Endothelial cell (in vitro differentiated cells): ENCODE data around the gene HACE1. TPM values are rescaled to one million over a fixed set of nuclear protein-coding genes. Genes with fewer than 3 reads are reported as not detected.
"Not testable (repeated sequence)": the region's sequence is repeated elsewhere in the genome, so short reads cannot be mapped to it uniquely, and the experiment has no call there.

Experiments
- DNase-seq: peaks from one replicate; pipeline ENCODE4 v3.0.0; 2021; ENCODE audit warnings: low spot score
- H3K27ac Mint-ChIP-seq: one replicate; pipeline ENCODE4 v1.8.0; 2021; ENCODE audit warnings: mixed read lengths, inconsistent platforms; ENCODE audit not compliant: unreplicated experiment
- H3K27me3 Mint-ChIP-seq: one replicate; pipeline ENCODE4 v1.8.0; 2021; ENCODE audit warnings: mild to moderate bottlenecking, moderate library complexity, mixed read lengths, inconsistent platforms; ENCODE audit not compliant: unreplicated experiment
- H3K36me3 Mint-ChIP-seq: one replicate; pipeline ENCODE4 v1.8.0; 2021; ENCODE audit warnings: mild to moderate bottlenecking, low read depth, mixed read lengths, inconsistent platforms; ENCODE audit not compliant: unreplicated experiment
- H3K4me1 Mint-ChIP-seq: one replicate; pipeline ENCODE4 v1.8.0; 2021; ENCODE audit warnings: mild to moderate bottlenecking, mixed read lengths, inconsistent platforms; ENCODE audit not compliant: unreplicated experiment
- H3K4me3 Mint-ChIP-seq: one replicate; pipeline ENCODE4 v1.8.0; 2021; ENCODE audit warnings: mild to moderate bottlenecking, mixed read lengths, inconsistent platforms; ENCODE audit not compliant: unreplicated experiment
- H3K9me3 Mint-ChIP-seq: one replicate; pipeline ENCODE4 v1.8.0; 2021; ENCODE audit warnings: mixed read lengths, inconsistent platforms; ENCODE audit not compliant: unreplicated experiment
- CTCF ChIP-seq: fragments of 200-600 bp; sonication (generic); IDR thresholded peaks from one replicate; pipeline ENCODE4 v1.5.0; 2021; ENCODE audit warnings: antibody characterized with exemption; ENCODE audit not compliant: unreplicated experiment
- total RNA-seq: library from RNA; stranded (reverse); fragmentation: NEBNext Ultra II Directional; extraction: Animal tissue kit (Norgen Biotek cat#: 25700); gene quantifications from one replicate; pipeline ENCODE4 v1.2.1, GENCODE V29; 2021; ENCODE audit not compliant: unreplicated experiment

HACE1 gene
- total RNA-seq, 1 donor from 2014 or later: 23.0 TPM

GRCh38 chr6:104828478-104828877 is 31.2 kb downstream of the HACE1 start:
- H3K36me3 Mint-ChIP-seq: peaks cover 29% of the 10 kb centered on the region
- H3K27me3 Mint-ChIP-seq: no peaks in the 10 kb centered on the region
- H3K27ac Mint-ChIP-seq: no peak overlapping the region
- no peaks in the 10 kb centered on the region for H3K9me3 Mint-ChIP-seq
- no peak for DNase-seq
- no peaks in the 10 kb centered on the region for H3K4me1 Mint-ChIP-seq
- H3K4me3 Mint-ChIP-seq: no peak overlapping the region
- TF ChIP-seq CTCF: no peak

- not testable (repeated sequence) for H3K4me3 Mint-ChIP-seq, H3K4me1 Mint-ChIP-seq, DNase-seq, H3K27me3 Mint-ChIP-seq, H3K9me3 Mint-ChIP-seq, H3K27ac Mint-ChIP-seq
- peaks cover 26% of the 10 kb centered on the region for H3K36me3 Mint-ChIP-seq
Observed at GRCh38 chr6:104820820-104821219, 38.9 kb downstream of the HACE1 start.

GRCh38 chr6:104816125-104816524 is 43.6 kb downstream of the HACE1 start:
- DNase-seq: no peak
- Mint-ChIP-seq H3K36me3 (peaks cover 30% of the 10 kb centered on the region), H3K4me1 (no peaks in the 10 kb centered on the region), H3K4me3 (no peak overlapping the region), H3K27me3 (no peaks in the 10 kb centered on the region), H3K9me3 (no peaks in the 10 kb centered on the region), H3K27ac (no peak overlapping the region)
- no peak for TF ChIP-seq CTCF

GRCh38 chr6:104814743-104815142 is 45.0 kb downstream of the HACE1 start:
- no peak overlapping the region for H3K4me3 Mint-ChIP-seq
- H3K27me3 Mint-ChIP-seq: no peaks in the 10 kb centered on the region
- no peak overlapping the region for H3K27ac Mint-ChIP-seq
- H3K36me3 Mint-ChIP-seq: peaks cover 23% of the 10 kb centered on the region
- no peak for TF ChIP-seq CTCF
- H3K9me3 Mint-ChIP-seq: no peaks in the 10 kb centered on the region
- DNase-seq: no peak
- H3K4me1 Mint-ChIP-seq: no peaks in the 10 kb centered on the region

- no peak overlapping the region for H3K4me3 Mint-ChIP-seq
- no peak overlapping the region for H3K27ac Mint-ChIP-seq
Observed at GRCh38 chr6:104813552-104813951, 46.2 kb downstream of the HACE1 start.

More at GRCh38 chr6:104813552-104813951, 46.2 kb downstream of the HACE1 start:
- Mint-ChIP-seq H3K27me3 (no peaks in the 10 kb centered on the region), H3K9me3 (no peaks in the 10 kb centered on the region), H3K4me1 (peaks cover 2% of the 10 kb centered on the region), H3K36me3 (peaks cover 23% of the 10 kb centered on the region)
- TF ChIP-seq CTCF: no peak
- DNase-seq: no peak
